GM18498 (cell line): ENCODE data around the gene ZNF503.

Experiments
- ATAC-seq: cut with Tn5 transposase; IDR thresholded peaks from one replicate; pipeline ENCODE4 v1.9.1; 2021; ENCODE audit warnings: mild to moderate bottlenecking, moderate library complexity; ENCODE audit not compliant: unreplicated experiment

ZNF503 gene

DNA sequence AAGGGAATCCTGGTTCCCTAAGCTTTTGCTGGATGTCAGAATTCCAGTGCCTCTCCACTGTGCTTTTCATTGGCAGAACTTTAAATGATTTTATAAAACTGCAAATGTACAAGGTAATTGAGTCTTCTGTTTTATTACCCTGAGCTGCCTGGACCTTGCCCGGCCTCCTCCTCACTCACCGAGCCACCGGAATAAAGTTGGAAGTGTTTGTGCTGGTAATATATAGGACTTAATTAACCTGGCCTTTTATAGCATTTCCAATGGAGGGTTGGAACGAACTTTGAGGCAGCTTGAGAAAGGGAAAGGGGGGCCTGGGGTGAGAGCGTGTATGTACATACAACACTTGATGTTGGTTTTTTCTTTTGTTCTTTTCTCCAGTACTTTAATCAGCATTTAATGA lies 43.4 kb downstream of the ZNF503 start:
- ATAC-seq, result no peak

DNA sequence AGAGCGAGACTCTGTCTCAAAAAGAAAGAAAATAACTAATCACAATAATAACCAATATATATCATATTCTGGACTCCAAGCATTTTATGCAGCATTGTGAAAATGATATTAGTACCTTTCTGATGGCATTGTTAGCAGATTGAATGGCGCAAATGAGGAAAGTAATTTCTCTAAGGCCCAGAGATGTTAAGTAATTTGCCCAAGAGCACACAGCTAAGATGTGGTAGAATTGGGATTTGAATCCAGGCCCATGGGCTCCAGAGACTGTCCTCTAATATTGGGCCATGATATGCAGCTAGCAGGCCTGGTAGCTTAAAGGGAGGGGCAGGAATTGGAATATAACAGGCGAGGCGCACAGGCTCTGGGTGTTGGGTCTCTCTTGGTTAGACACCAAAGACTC lies 44.1 kb downstream of the ZNF503 start:
- ATAC-seq, result no peak

DNA sequence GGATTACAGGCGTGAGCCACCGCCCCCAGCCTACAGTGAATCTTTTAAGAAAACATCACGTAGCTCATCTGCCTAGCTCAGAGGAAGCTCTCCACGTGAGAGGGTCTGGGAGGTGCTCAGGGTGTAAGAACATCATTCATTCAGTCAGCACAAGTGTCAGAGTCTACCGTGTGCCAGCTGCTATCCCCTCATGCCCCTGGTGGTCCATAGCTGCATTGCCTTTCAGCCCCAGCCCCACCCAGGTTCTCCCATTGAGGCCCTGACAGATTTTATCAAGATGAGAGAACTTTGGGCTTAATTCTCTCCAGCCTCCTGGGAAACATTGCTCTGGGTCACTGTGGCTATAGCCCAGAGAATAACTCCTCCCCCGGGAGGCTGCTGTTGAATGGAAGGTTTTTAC lies 45.1 kb downstream of the ZNF503 start:
- no peak for ATAC-seq

DNA sequence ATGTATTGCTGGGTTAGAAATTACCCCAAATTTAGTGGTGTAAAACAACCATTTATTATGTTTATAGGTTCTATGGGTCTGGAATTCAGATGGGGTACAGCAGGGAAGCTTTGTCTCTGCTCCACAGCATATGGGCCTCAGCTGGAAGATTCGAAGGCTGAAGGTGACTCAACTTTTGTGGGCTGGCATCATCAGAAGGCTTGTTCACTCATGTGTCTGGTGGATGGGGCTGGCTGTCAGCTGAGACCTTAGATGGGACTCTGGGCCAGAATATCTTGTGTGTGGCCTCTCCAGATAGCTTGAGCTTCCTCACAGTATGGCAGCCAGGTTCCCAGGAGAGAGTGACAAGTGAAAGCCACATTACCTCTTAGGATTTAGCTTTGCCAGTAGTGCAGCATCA lies 45.9 kb downstream of the ZNF503 start:
- no peak for ATAC-seq

DNA sequence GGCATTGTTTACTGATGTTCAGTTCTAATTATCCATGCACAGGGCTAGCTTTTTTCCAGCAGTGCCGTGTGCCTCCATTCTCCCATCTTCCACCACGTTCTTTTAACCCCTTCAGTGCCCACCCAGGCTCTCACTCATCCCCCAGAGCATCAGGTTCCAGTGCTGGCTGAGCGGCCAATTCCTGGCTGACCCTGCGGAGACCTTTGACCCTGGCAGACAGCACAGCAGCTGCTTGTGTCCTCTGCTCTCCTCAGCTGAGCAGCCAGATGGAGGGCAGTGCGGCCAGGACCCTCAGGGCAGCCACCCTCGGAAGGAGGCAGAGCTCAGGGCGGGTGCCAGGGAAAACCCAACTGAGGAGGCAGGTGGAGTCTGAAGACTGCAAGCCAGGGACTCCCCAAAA lies 48.4 kb downstream of the ZNF503 start:
- ATAC-seq, result no peak

DNA sequence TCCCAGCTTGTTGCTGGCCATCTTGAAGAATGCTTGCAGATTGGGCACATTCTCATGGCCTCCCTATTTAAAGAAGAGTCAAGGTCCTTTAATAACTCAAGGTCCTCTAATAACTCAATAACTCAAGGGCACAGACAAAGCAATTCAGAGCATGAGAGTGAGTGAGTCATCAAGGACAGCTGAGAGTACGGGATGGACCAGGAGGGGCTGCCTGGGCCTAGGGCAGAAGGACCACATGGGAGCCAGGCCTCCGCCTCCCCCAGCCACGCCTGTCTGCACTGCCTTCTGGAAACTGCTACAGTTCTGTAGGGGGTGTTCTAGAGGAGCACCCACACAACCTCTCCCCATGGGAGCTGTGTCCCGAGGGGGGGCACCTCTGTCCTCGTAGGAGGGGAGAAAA lies 48.9 kb downstream of the ZNF503 start:
- ATAC-seq, result no peak

DNA sequence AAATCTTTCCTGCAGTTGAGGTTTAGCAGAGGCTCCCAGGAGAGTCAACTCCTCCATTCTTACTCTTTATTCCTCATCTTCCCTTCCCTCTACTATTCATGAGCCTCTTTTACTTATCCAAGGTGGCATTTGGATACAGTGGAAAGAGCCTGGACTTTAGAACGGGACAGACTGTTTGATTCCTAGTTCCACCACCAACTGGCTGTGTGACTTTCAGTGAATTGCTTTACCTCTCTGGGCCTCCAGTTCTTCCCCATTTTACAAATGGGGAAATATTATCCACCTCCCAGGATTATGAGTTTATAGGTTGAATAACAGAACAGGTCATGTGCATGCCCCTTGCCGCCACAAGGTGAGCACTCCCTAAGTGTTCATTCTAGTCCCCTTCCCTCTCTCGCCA lies 49.9 kb downstream of the ZNF503 start:
- no peak for ATAC-seq

DNA sequence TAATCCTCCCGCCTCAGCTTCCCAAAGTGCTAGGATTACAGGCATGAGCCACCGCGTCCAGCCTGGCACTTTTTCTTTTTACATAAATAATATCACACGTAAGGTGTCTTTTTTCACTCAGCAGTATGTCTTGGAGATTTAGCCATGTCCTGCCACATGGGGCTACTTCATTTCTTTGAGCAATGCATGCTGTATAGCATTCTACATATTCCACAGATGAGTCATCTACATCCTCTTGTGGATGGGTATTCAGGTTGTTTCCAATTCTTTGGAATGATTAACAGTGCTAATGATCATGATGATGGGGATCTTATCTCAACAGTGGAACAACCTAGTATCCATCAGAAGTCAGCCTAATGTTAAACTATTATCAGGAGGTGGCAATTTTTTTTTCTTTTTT lies 50.8 kb downstream of the ZNF503 start:
- ATAC-seq, result no peak
